ENCODE data around the gene GC.
"Not testable (repeated sequence)": the region's sequence is repeated elsewhere in the genome, so short reads cannot be mapped to it uniquely, and the experiment has no call there.

GC gene

GRCh38 chr4:71783972-71784371 lies at the start of gene GC:
Gene GC (minus strand): TSS chr4:71784079. CDS start chr4:71784018, 61 bp downstream.
- no peak for DNase-seq (ENCODE audit: low spot score)

DNA sequence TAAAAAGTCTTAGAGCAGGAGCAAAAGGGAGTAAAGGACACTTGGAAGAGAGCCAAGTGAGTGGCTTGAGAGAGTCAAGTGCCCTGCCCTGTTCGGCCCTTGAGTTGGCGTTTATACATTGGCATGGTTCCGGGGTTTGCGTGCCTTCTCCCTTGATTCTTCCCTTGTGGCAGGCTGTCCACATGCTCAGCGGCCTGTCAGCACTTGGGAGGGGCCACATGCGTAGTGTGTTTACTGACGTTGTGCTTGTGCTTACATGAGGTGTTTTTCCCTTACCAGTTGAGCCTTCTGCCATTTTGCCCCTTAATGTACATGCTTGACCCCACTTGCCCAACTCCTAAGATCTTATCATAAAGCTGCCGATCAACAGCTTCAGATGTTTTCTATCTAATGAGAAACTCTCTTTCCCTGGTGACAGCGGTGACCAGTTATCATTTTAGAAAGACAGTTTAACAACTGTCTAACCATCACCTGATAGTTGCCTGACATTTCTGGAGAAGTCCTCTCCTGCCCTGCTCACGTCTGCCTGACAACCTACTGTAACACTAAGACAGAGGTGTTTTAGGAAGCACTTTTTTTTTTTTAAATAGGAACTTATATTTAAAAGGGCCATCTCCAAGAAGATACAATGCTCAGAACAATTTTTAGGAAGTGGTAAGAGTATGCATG lies 49.5 kb upstream of the GC start:
- DNase-seq (ENCODE audit: low spot score) = no peak

- DNase-seq (ENCODE audit: low spot score) = no peak
Observed at GRCh38 chr4:71832049-71832448, 48.2 kb upstream of the GC start.

DNA sequence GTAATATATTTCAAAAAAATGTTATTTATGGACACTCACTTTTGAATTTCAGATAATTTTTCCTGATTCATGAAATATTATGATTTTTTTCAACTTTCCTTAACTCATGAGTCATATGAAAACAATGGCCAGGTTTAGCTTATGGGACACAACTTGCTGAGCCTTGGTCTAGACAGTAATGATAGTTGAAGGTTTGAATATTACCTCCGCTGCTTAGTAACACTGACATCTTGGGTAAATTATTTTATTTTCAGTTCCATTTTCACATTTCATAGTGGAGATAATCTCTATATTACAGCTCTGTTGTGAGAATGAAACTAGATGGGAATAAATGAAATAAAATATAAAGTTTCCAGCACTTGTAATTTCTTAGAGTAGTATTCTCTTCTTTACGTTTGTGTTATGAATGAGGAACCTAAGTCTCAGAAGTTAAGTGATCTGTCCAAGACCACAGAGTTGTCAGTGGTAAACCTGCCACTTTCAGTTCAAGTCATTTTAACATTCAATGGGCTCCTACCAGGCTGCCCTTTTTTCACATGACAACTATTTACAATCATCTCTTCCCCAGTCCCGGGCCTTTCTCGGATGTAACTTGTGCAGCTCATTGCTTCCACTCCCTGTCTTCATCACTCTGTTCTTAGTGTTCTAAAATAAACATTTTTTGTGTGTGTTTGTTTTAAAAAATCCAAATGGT lies 46.8 kb upstream of the GC start:
- DNase-seq (ENCODE audit: low spot score) = no peak

GRCh38 chr4:71828470-71828869 lies 44.6 kb upstream of the GC start:
- DNase-seq (ENCODE audit: low spot score) = no peak

DNA sequence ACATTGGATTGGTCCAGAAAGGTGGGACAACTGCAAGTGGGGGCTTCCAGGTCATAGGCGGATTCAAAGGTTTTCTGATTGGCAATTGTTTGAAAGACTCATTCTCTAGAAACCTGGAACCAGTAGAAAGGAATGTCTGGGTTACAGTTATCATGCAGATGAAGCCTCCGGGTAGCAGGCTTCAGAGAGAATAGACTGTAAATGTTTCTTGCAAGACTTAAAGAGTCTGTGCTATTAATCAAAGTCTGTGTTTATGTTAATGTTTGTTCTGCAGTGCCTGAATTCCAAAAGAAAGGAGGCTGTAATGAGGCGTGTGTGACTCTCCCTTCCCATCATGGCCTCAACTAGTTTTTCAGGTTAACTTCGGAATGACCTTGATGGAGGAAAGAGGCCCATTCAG lies 43.9 kb upstream of the GC start:
- DNase-seq (ENCODE audit: low spot score) = no peak

GRCh38 chr4:71816676-71817303 lies 32.9 kb upstream of the GC start:
- DNase-seq (ENCODE audit: low spot score) = no peak

GRCh38 chr4:71814433-71814832 lies 30.6 kb upstream of the GC start:
- no peak for DNase-seq (ENCODE audit: low spot score)

DNA sequence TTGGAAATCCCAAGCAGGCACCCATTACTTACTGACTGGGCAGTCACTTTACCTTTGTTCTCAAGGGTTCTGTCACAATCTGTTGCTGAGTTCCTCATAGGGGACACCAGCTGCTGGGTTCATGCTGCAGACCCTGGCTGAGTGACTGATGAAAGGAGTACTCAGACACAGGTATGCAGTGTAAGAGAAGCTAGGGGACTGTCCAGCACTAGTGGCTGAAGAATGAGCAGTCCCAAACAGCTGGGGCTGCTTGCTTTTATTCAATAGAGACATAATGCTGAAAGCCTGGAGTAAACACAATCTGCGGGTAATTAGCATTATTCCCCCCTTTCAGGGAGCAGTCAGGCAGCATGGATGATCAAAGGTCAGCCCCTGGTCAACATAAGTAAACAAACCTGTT lies 25.9 kb upstream of the GC start:
- DNase-seq (ENCODE audit: low spot score) = not testable (repeated sequence)

GRCh38 chr4:71807469-71807868 lies 23.6 kb upstream of the GC start:
- DNase-seq (ENCODE audit: low spot score) = no peak

DNA sequence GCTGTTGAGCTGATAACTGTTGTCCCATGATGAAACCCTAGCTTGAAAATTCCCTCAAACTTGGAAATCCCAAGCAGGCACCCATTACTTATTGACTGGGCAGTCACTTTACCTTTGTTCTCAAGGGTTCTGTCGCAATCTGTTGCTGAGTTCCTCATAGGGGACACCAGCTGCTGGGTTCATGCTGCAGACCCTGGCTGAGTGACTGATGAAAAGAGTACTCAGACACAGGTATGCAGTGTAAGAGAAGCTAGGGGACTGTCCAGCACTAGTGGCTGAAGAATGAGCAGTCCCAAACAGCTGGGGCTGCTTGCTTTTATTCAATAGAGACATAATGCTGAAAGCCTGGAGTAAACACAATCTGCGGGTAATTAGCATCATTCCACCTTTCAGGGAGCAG lies 21.4 kb upstream of the GC start:
- not testable (repeated sequence) for DNase-seq (ENCODE audit: low spot score)

GRCh38 chr4:71804017-71804697 lies 20.3 kb upstream of the GC start:
- not testable (repeated sequence) for DNase-seq (ENCODE audit: low spot score)

GRCh38 chr4:71785959-71786358 lies 2.1 kb upstream of the GC start:
- no peak for DNase-seq (ENCODE audit: low spot score)

DNA sequence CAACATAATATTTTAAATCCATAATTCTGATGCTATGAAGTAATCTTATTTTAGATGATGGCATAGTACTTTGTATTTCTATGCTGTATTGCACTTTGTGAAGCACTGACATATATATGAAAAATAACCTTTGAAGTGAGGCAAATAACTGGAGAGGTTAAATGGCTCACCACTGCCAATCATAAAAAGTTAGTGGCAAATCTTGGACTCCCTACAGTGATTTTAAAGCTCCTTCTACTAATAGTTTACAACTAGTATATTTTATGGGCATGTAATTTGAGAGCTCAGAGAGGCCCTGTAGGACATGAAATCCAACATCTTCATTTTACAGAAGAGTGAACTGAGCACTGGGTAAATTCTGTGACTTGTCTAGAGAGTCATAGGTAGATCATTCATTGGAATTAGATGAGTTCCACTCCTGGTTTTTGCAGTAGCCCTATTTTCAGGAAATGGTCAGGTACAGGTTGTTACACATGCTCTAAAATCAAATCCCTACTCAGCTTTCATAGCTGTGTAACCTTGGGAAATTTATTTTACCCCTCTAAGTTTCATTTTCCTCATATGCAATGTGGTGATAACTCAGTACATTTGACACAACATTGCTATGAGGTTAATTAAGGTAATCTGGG lies 804 bp upstream of the GC start:
- DNase-seq (ENCODE audit: low spot score) = no peak

- DNase-seq (ENCODE audit: low spot score) = no peak
Observed at GRCh38 chr4:71777891-71778290, 6.0 kb downstream of the GC start.

DNA sequence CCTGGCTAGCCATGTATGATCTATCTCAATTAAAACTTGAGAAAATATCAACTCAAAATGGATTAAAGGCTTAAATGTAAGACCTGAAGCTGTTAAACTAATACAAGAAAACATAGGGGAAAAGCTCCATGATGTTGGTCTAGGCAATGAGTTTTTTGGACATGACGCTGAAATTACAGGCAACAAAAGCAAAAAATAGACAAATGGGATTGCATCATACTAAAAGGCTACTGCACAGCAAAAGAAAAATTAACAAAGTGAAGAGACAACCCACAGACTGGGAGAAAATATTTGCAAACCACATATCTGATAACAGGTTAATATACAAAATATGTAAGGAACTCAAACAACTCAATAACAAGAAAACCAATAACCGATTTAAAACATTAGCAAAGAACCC lies 8.4 kb downstream of the GC start:
- no peak for DNase-seq (ENCODE audit: low spot score)

DNA sequence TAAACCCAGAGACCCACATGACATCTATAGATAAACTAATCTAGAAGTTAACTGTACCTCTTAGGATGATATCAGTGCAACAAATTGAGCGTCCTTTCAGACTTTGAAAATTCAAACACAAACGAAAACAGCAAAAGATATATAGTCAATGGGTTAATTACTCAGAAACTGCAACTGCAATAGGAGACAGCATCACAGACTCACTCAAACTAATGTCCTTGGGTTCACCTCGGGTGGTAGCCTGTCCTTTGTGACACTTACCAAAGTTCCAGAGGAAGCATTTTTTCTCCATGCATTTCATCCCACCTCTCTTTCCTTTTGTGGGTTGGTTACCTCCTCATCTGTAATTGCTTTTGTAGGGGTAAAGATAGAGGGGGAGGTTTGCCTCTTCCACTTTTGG lies 9.7 kb downstream of the GC start:
- DNase-seq (ENCODE audit: low spot score) = no peak

GRCh38 chr4:71773004-71773403 lies 10.9 kb downstream of the GC start:
- no peak for DNase-seq (ENCODE audit: low spot score)

DNA sequence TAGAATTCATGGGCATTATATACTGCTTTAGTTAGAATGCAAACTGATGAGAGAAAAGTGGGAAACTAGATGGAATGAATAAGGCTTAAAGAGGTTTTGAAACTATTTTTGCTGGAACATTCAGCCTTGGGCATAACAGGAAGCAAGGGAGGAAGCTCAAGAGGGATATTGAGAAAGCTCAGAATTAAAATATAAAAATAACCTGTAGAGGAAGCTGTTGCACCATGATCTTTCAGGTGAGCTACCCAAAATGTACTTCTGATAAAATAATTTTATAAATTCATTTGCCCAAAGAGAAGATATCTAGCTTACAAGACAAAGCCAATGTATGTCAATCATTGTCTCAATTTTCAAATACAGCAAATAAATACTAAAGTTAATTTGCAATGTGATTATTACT lies 11.3 kb downstream of the GC start:
- DNase-seq (ENCODE audit: low spot score) = no peak

- DNase-seq (ENCODE audit: low spot score) = no peak
Observed at GRCh38 chr4:71771613-71772012, 12.3 kb downstream of the GC start.

DNA sequence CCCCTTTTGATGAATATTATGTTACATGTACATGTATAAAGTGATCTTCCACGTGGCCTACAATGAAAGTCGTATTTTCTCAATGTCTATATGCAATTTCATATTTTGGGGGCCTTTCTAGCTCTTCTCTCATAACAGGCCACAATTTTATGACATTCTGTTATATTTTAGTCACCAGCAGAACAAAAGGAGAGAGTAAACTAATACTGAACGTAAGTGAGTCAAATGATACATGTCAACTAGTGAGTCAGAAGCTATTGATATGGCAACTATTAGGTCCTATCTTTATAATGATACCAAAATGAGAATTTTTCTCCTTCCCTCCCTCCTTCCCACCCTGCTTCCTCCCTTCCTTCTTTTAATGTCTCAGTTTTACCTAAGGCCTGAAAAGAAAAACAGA lies 14.4 kb downstream of the GC start:
- DNase-seq (ENCODE audit: low spot score) = no peak

GRCh38 chr4:71768123-71768522 lies 15.8 kb downstream of the GC start:
- no peak for DNase-seq (ENCODE audit: low spot score)

Measured in AG08396 (cell line).